Activated CD4-positive, alpha-beta T cell treated with anti-CD3 and anti-CD28 coated beads for 48 hours (primary cell): Measurements from ENCODE around the gene TULP3.

Source experiments
- DNase-seq: peaks from one replicate; pipeline ENCODE4 v3.0.0-alpha.2; 2020

TULP3 gene

GRCh38 chr12:2877953-2878732 is 12.5 kb upstream of the TULP3 start:
- peak; percentile 26 for DNase-seq

GRCh38 chr12:2879853-2880252 is 10.8 kb upstream of the TULP3 start:
- DNase-seq = no peak

- no peak for DNase-seq
These were observed 5.9 kb upstream of the TULP3 start for GRCh38 chr12:2884810-2885209.

GRCh38 chr12:2886768-2887450 is 3.8 kb upstream of the TULP3 start:
- DNase-seq = no peak

GRCh38 chr12:2890001-2890387 is 697 bp upstream of the TULP3 start:
- no peak for DNase-seq

- peak; percentile 22 for DNase-seq
These were observed 756 bp downstream of the TULP3 start for GRCh38 chr12:2891240-2892053.

GRCh38 chr12:2892246-2892645 is 1.6 kb downstream of the TULP3 start:
- no peak for DNase-seq

GRCh38 chr12:2893007-2893406 is 2.3 kb downstream of the TULP3 start:
- no peak for DNase-seq

- DNase-seq = no peak
These were observed 4.4 kb downstream of the TULP3 start for GRCh38 chr12:2895051-2895451.

GRCh38 chr12:2895511-2895910 is 4.8 kb downstream of the TULP3 start:
- no peak for DNase-seq

GRCh38 chr12:2897418-2897817 is 6.7 kb downstream of the TULP3 start:
- no peak for DNase-seq

GRCh38 chr12:2900642-2901041 is 10.0 kb downstream of the TULP3 start:
- DNase-seq = no peak

- DNase-seq = no peak
These were observed 11.7 kb downstream of the TULP3 start for GRCh38 chr12:2902272-2902880.

GRCh38 chr12:2904260-2904659 is 13.6 kb downstream of the TULP3 start:
- no peak for DNase-seq

GRCh38 chr12:2912216-2912575 is 21.5 kb downstream of the TULP3 start:
- DNase-seq = no peak

GRCh38 chr12:2919249-2919648 is 28.6 kb downstream of the TULP3 start:
- DNase-seq = no peak

- DNase-seq = no peak
These were observed 31.6 kb downstream of the TULP3 start for GRCh38 chr12:2922329-2922728.

- no peak for DNase-seq
These were observed 32.4 kb downstream of the TULP3 start for GRCh38 chr12:2923057-2923456.

GRCh38 chr12:2924019-2924418 is 33.3 kb downstream of the TULP3 start:
- DNase-seq = no peak

GRCh38 chr12:2925322-2925995 is 34.8 kb downstream of the TULP3 start:
- DNase-seq = no peak

GRCh38 chr12:2930865-2931264 is 40.2 kb downstream of the TULP3 start:
- DNase-seq = no peak

GRCh38 chr12:2933586-2933985 is 42.9 kb downstream of the TULP3 start:
- DNase-seq = no peak

- no peak for DNase-seq
These were observed 43.7 kb downstream of the TULP3 start for GRCh38 chr12:2934371-2934770.
